Loucy (cell line): Measurements from ENCODE around the gene SDK1.
"Not testable (repeated sequence)": the region's sequence is repeated elsewhere in the genome, so short reads cannot be mapped to it uniquely, and the experiment has no call there.

Experiments
- H2AFZ ChIP-seq: fragments of 200-600 bp; sonication (generic); 2 replicates; pipeline ENCODE4 v1.6.0; 2016; ENCODE audit warnings: antibody characterized with exemption, mild to moderate bottlenecking, low read length, moderate library complexity
- H3F3A ChIP-seq: fragments of 200-600 bp; 2 replicates; pipeline ENCODE4 v1.6.0; 2016; ENCODE audit warnings: antibody characterized with exemption, low read depth, mild to moderate bottlenecking
- H3K27me3 ChIP-seq: fragments of 200-600 bp; sonication (generic); 2 replicates; pipeline ENCODE4 v1.6.1; 2014; ENCODE audit warnings: low read length, mild to moderate bottlenecking; ENCODE audit not compliant: insufficient read depth, poor library complexity, severe bottlenecking
- H3K36me3 ChIP-seq: fragments of 200-600 bp; sonication (generic); 2 replicates; pipeline ENCODE4 v1.6.1; 2016; ENCODE audit warnings: low read length; ENCODE audit not compliant: insufficient read depth
- H3K4me1 ChIP-seq: fragments of 200-600 bp; sonication (generic); 2 replicates; pipeline ENCODE4 v1.5.1; 2014; ENCODE audit warnings: low read length, mild to moderate bottlenecking; ENCODE audit not compliant: insufficient read depth, poor library complexity, severe bottlenecking
- H3K4me2 ChIP-seq: fragments of 200-600 bp; sonication (generic); 2 replicates; pipeline ENCODE4 v1.6.0; 2014; ENCODE audit warnings: antibody characterized with exemption, low read length, low read depth, mild to moderate bottlenecking; ENCODE audit not compliant: poor library complexity, severe bottlenecking
- H3K4me3 ChIP-seq: fragments of 200-600 bp; sonication (generic); 2 replicates; pipeline ENCODE4 v1.5.1; 2014; ENCODE audit warnings: low read length, mild to moderate bottlenecking, mixed read lengths; ENCODE audit not compliant: poor library complexity, severe bottlenecking
- H3K79me2 ChIP-seq: fragments of 200-600 bp; sonication (generic); 2 replicates; pipeline ENCODE4 v1.6.1; 2014; ENCODE audit warnings: low read length; ENCODE audit not compliant: insufficient read depth
- H3K9ac ChIP-seq: fragments of 200-600 bp; sonication (generic); 2 replicates; pipeline ENCODE4 v1.6.0; 2014; ENCODE audit warnings: mild to moderate bottlenecking, low read depth, low read length, moderate library complexity; ENCODE audit not compliant: poor library complexity, severe bottlenecking
- H3K9me2 ChIP-seq: fragments of 200-600 bp; sonication (generic); replicated peaks from 2 replicates; pipeline ENCODE4 v1.6.1; 2016; ENCODE audit warnings: low read depth, low read length, mixed read lengths
- H3K9me3 ChIP-seq: fragments of 200-600 bp; sonication (generic); 2 replicates; pipeline ENCODE4 v1.6.1; 2014; ENCODE audit warnings: mild to moderate bottlenecking, antibody characterized with exemption, low read length, low read depth; ENCODE audit not compliant: insufficient read depth
- H4K20me1 ChIP-seq: fragments of 200-600 bp; sonication (generic); 2 replicates; pipeline ENCODE4 v1.6.0; 2014; ENCODE audit warnings: antibody characterized with exemption, low read length, mild to moderate bottlenecking; ENCODE audit not compliant: insufficient read depth, poor library complexity, severe bottlenecking
- CTCF ChIP-seq: fragments of 200-600 bp; sonication (generic); conservative IDR thresholded peaks from 2 replicates; pipeline ENCODE4 v1.5.1; 2014; ENCODE audit warnings: mild to moderate bottlenecking, antibody characterized with exemption, low read length
- EZH2phosphoT487 ChIP-seq: fragments of 200-600 bp; IDR thresholded peaks from 2 replicates; pipeline ENCODE4 v1.6.1; 2018; ENCODE audit warnings: antibody characterized with exemption, mild to moderate bottlenecking, moderate library complexity, borderline replicate concordance

Gene SDK1

GRCh38 chr7:4093483-4093882 lies 792.4 kb downstream of the SDK1 start:
- H4K20me1 ChIP-seq: no peaks in the 10 kb centered on the region
- H2AFZ ChIP-seq: no peak overlapping the region
- no peaks in the 10 kb centered on the region for H3F3A ChIP-seq
- no peaks in the 10 kb centered on the region for H3K4me1 ChIP-seq
- H3K4me3 ChIP-seq: no peak overlapping the region
- H3K36me3 ChIP-seq: no peaks in the 10 kb centered on the region
- no peaks in the 10 kb centered on the region for H3K79me2 ChIP-seq
- no peak overlapping the region for H3K9ac ChIP-seq
- TF ChIP-seq CTCF (no peak), EZH2phosphoT487 (no peak)
- no peaks in the 10 kb centered on the region for H3K9me2 ChIP-seq
- H3K27me3 ChIP-seq: no peaks in the 10 kb centered on the region
- no peak overlapping the region for H3K4me2 ChIP-seq
- H3K9me3 ChIP-seq: peaks cover 18% of the 10 kb centered on the region; the same call in 1 of the 2 replicates

DNA sequence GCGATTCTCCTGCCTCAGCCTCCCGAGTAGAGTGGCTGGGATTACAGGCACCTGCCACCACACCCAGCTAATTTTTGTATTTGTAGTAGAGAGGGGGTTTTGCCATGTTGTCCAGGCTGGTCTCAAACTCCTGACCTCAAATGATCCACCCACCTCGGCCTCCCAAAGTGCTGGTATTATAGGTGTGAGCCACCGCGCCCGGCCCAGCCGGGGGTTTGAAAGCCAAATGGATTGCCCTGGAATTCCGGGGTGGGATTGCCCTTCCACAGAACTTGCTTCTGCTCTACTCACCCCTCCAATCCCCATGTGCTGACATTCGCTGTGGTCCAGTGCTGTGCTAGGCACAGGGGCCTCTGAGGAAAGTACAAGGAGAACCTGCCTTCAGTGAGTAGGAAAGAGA lies 793.1 kb downstream of the SDK1 start:
- not testable (repeated sequence) for H3K27me3 ChIP-seq, H3K79me2 ChIP-seq, H3K4me1 ChIP-seq, H3K4me3 ChIP-seq, H3K9me2 ChIP-seq, H2AFZ ChIP-seq, H3F3A ChIP-seq, H3K4me2 ChIP-seq, H3K36me3 ChIP-seq, H4K20me1 ChIP-seq, H3K9ac ChIP-seq
- H3K9me3 ChIP-seq: peaks cover 18% of the 10 kb centered on the region; the same call in 1 of the 2 replicates

DNA sequence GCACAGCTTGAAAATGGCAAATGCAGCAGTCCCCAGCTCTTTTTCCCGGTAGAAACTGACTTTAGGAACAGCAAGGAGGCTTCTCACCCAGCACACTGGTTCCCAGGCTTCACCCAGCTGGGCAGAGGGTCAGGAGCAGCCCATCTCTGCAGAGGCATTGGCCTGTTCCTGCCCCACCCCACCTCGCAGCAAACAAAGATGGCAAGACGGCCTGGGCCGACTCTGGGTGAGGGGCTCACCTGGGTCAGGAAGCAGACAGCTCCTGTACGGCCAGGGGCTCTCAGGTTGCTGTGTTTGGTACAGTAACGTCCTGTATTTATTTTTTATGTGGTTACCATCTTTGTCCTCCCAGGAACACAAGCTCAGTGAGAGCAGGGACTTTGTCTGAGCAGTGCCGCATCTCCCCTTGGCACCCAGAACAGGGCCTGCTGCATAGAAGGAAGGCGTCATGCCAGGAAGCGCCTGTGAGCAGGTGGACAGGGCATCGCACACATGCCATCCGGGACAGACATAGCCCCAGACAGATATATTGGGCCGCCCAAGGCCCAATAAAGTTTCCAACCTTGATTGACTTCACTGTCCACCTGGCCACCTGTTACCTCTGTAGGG lies 796.1 kb downstream of the SDK1 start:
- H4K20me1 ChIP-seq: no peaks in the 10 kb centered on the region
- peaks cover 10% of the 10 kb centered on the region; the same call in 1 of the 2 replicates for H3K9me3 ChIP-seq
- no peak overlapping the region for H2AFZ ChIP-seq
- no peak overlapping the region for H3K4me3 ChIP-seq
- TF ChIP-seq CTCF (no peak), EZH2phosphoT487 (no peak)
- H3K4me2 ChIP-seq: no peak overlapping the region
- H3K27me3 ChIP-seq: no peaks in the 10 kb centered on the region
- no peaks in the 10 kb centered on the region for H3K79me2 ChIP-seq
- H3F3A ChIP-seq: no peaks in the 10 kb centered on the region
- no peak overlapping the region for H3K9ac ChIP-seq
- no peaks in the 10 kb centered on the region for H3K9me2 ChIP-seq
- H3K36me3 ChIP-seq: no peaks in the 10 kb centered on the region
- no peaks in the 10 kb centered on the region for H3K4me1 ChIP-seq

DNA sequence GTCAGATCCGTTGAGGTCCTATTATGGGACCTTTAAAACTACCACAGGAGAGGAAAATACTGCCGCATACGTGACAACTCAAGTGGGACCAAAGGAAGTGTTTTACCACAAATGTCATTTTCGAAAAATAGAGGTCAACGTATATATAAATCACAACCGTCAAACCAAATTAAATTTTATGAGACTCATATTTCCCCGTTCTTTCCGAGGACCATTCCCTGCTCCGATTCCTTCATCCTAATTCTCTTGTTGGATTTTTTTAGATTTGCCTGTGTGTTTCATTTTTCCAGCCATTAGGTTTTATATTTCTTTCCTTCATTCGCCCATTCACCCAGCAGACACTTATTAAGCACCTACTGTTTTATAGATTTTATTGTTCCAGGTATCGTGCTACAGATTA lies 797.1 kb downstream of the SDK1 start:
- no peak overlapping the region for H2AFZ ChIP-seq
- no peaks in the 10 kb centered on the region for H3K79me2 ChIP-seq
- no peaks in the 10 kb centered on the region for H3K36me3 ChIP-seq
- H3K4me2 ChIP-seq: no peak overlapping the region
- H3K4me1 ChIP-seq: no peaks in the 10 kb centered on the region
- TF ChIP-seq CTCF (no peak), EZH2phosphoT487 (no peak)
- no peaks in the 10 kb centered on the region for H3K27me3 ChIP-seq
- H4K20me1 ChIP-seq: no peaks in the 10 kb centered on the region
- H3F3A ChIP-seq: no peaks in the 10 kb centered on the region
- H3K9me2 ChIP-seq: no peaks in the 10 kb centered on the region
- no peak overlapping the region for H3K4me3 ChIP-seq
- no peak overlapping the region for H3K9ac ChIP-seq
- no peaks in the 10 kb centered on the region; the same call in 1 of the 2 replicates for H3K9me3 ChIP-seq
